NT2/D1 (cell line): ENCODE data around the gene GPSM1.

Experiments used
- DNase-seq: peaks from one replicate; pipeline ENCODE4 v3.0.0-alpha.2; 2011; ENCODE audit warnings: low read depth, low spot score
- H3K27me3 ChIP-seq: 2 replicates; pipeline ENCODE4 v1.6.0; 2011; ENCODE audit warnings: mild to moderate bottlenecking; ENCODE audit not compliant: insufficient read length, insufficient read depth
- H3K36me3 ChIP-seq: 2 replicates; pipeline ENCODE4 v1.6.1; 2011; ENCODE audit warnings: mild to moderate bottlenecking, low read length, mixed read lengths; ENCODE audit not compliant: insufficient read depth, insufficient read length
- H3K4me1 ChIP-seq: 2 replicates; pipeline ENCODE4 v1.5.1; 2011; ENCODE audit not compliant: insufficient read depth, insufficient read length
- H3K4me3 ChIP-seq: 2 replicates; pipeline ENCODE4 v1.5.1; 2011; ENCODE audit warnings: low read depth; ENCODE audit not compliant: insufficient read length
- H3K9ac ChIP-seq: 2 replicates; pipeline ENCODE4 v1.6.0; 2011; ENCODE audit warnings: low read depth; ENCODE audit not compliant: insufficient read length
- H3K9me3 ChIP-seq: 2 replicates; pipeline ENCODE4 v1.5.1; 2011; ENCODE audit warnings: mild to moderate bottlenecking, low read length; ENCODE audit not compliant: insufficient read depth
- SUZ12 ChIP-seq: IDR thresholded peaks from 2 replicates; pipeline ENCODE4 v1.6.1; 2011; ENCODE audit not compliant: insufficient read length, insufficient read depth; ENCODE audit errors: extremely low read depth
- YY1 ChIP-seq: IDR thresholded peaks from 2 replicates; pipeline ENCODE4 v1.6.1; 2011; ENCODE audit not compliant: insufficient read length, insufficient read depth
- ZNF274 ChIP-seq: IDR thresholded peaks from 2 replicates; pipeline ENCODE4 v1.6.1; 2011; ENCODE audit warnings: mild to moderate bottlenecking, low read depth, low read length

The GPSM1 gene

GRCh38 chr9:136375096-136375495 lies 47.8 kb downstream of the GPSM1 start:
- Histone ChIP-seq H3K9me3 (no peaks in the 10 kb centered on the region), H3K4me3 (no peak overlapping the region), H3K9ac (no peak overlapping the region), H3K36me3 (peaks cover 95% of the 10 kb centered on the region), H3K4me1 (peaks cover 26% of the 10 kb centered on the region), H3K27me3 (no peaks in the 10 kb centered on the region)
- DNase-seq = no peak
- TF ChIP-seq YY1 (no peak), SUZ12 (no peak), ZNF274 (no peak)

- H3K36me3 ChIP-seq = peaks cover 96% of the 10 kb centered on the region
- H3K4me3 ChIP-seq = no peak overlapping the region
- TF ChIP-seq SUZ12 = no peak
- no peak for TF ChIP-seq YY1
- TF ChIP-seq ZNF274 = no peak
- H3K9ac ChIP-seq = no peak overlapping the region
- H3K4me1 ChIP-seq = peaks cover 26% of the 10 kb centered on the region
- no peaks in the 10 kb centered on the region for H3K9me3 ChIP-seq
- no peaks in the 10 kb centered on the region for H3K27me3 ChIP-seq
- DNase-seq = no peak
Observed at GRCh38 chr9:136376457-136376856, 49.1 kb downstream of the GPSM1 start.

GRCh38 chr9:136377341-136378169 lies 50.2 kb downstream of the GPSM1 start:
- H3K4me1 ChIP-seq = peaks cover 22% of the 10 kb centered on the region
- H3K27me3 ChIP-seq = no peaks in the 10 kb centered on the region
- TF ChIP-seq ZNF274 = no peak
- TF ChIP-seq YY1 = no peak
- no peaks in the 10 kb centered on the region for H3K9me3 ChIP-seq
- H3K36me3 ChIP-seq = peaks cover 96% of the 10 kb centered on the region
- DNase-seq = no peak
- no peak overlapping the region for H3K4me3 ChIP-seq
- no peak overlapping the region for H3K9ac ChIP-seq

- Histone ChIP-seq H3K9ac (no peak overlapping the region), H3K27me3 (no peaks in the 10 kb centered on the region), H3K36me3 (peaks cover 99% of the 10 kb centered on the region), H3K4me3 (no peak overlapping the region), H3K4me1 (peaks cover 14% of the 10 kb centered on the region), H3K9me3 (no peaks in the 10 kb centered on the region)
- TF ChIP-seq ZNF274 (no peak), YY1 (no peak), SUZ12 (no peak)
- DNase-seq = no peak
Observed at GRCh38 chr9:136378170-136379002, 51.0 kb downstream of the GPSM1 start.

- Histone ChIP-seq H3K36me3 (peaks cover 99% of the 10 kb centered on the region), H3K4me3 (no peak overlapping the region)
- no peak for TF ChIP-seq SUZ12
- TF ChIP-seq YY1 = no peak
- no peak for TF ChIP-seq ZNF274
Observed at GRCh38 chr9:136379003-136379287, 51.6 kb downstream of the GPSM1 start.

GRCh38 chr9:136379401-136379800 lies 52.1 kb downstream of the GPSM1 start:
- Histone ChIP-seq H3K9ac (no peak overlapping the region), H3K4me1 (peaks cover 8% of the 10 kb centered on the region), H3K27me3 (no peaks in the 10 kb centered on the region), H3K4me3 (no peak overlapping the region), H3K36me3 (peaks cover 99% of the 10 kb centered on the region), H3K9me3 (no peaks in the 10 kb centered on the region)
- TF ChIP-seq YY1 (no peak), ZNF274 (no peak), SUZ12 (no peak)
- no peak for DNase-seq

More at GRCh38 chr9:136379003-136379287, 51.6 kb downstream of the GPSM1 start:
- Histone ChIP-seq H3K27me3 (no peaks in the 10 kb centered on the region), H3K4me1 (peaks cover 11% of the 10 kb centered on the region), H3K9me3 (no peaks in the 10 kb centered on the region), H3K9ac (no peak overlapping the region)
- DNase-seq = no peak

GRCh38 chr9:136379891-136380290 lies 52.6 kb downstream of the GPSM1 start:
- no peaks in the 10 kb centered on the region for H3K27me3 ChIP-seq
- peaks cover 6% of the 10 kb centered on the region for H3K4me1 ChIP-seq
- peaks cover 99% of the 10 kb centered on the region for H3K36me3 ChIP-seq
- no peaks in the 10 kb centered on the region for H3K9me3 ChIP-seq
- DNase-seq = no peak
- H3K9ac ChIP-seq = no peak overlapping the region
- H3K4me3 ChIP-seq = no peak overlapping the region
- no peak for TF ChIP-seq YY1
- TF ChIP-seq SUZ12 = no peak
- TF ChIP-seq ZNF274 = no peak
